Measurements from ENCODE around the gene ABHD6. TPM values are rescaled to one million over a fixed set of nuclear protein-coding genes. Genes with fewer than 3 reads are reported as not detected.
"Not testable (repeated sequence)": the region's sequence is repeated elsewhere in the genome, so short reads cannot be mapped to it uniquely, and the experiment has no call there.

ABHD6 gene
- total RNA-seq, 2 experiments from 2014 or later = 0.71 to 1.9 TPM

DNA sequence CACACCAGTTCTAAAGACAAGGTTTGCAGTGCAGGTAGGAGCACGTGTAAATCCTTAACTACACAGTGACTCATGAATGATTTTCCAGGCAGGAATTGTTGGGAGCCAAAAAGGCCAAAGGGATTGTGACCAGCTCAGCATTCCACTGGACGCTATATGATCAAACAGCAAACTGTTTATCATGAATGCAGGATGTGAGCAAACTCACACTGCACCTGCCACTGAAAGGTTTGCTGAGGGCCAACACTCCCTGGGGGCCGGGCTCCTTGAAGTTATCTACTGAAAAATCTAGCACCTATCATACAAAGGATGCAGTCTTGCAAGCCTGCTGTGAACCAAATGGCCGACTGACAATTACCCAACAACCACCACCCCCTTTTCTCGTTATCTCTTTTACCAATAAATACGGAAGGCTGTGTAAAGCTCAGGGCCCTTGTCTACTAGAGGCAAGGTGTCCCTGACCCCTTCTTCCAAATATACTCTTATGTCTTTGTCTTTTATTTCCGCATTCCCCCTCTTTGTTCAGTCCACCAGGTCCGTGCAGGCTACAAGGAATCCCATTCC is 15.3 kb upstream of the ABHD6 start:
- H3K27me3 ChIP-seq (ENCODE audit: control insufficient read depth in 1 of 2, insufficient read depth in 2 of 2, low read length in 2 of 2) = no peaks in the 10 kb centered on the region
- Mint-ChIP-seq H3K4me1 (ENCODE audit: low read depth) (peaks cover 3% of the 10 kb centered on the region), H3K4me3 (no peak overlapping the region), H3K27ac (no peak overlapping the region), H3K36me3 (ENCODE audit: low read depth) (no peaks in the 10 kb centered on the region), H3K9me3 (no peaks in the 10 kb centered on the region), H3K27me3 (no peaks in the 10 kb centered on the region)
- no peak for DNase-seq
- POLR2A ChIA-PET = no interaction called here
- CTCF ChIA-PET = no interaction called here
- no peak for TF ChIP-seq CTCF (IDR thresholded peaks at IDR 0.05)
- no peaks in the 10 kb centered on the region for H3K9me3 ChIP-seq (ENCODE audit: control insufficient read depth in 1 of 2, insufficient read depth in 1 of 2, low read length in 2 of 2)
- ATAC-seq (ENCODE audit: poor library complexity) = no peak
- peaks cover 4% of the 10 kb centered on the region for H3K4me1 ChIP-seq (ENCODE audit: insufficient read depth, low read length)
- intact Hi-C loops (cut with DNase I, micrococcal nuclease) = no loop called here
- H3K4me3 ChIP-seq (ENCODE audit: low read length) = no peak overlapping the region
- H3K27ac ChIP-seq (ENCODE audit: low read depth in 1 of 2, low read length in 2 of 2) = no peak overlapping the region
- H3K36me3 ChIP-seq (ENCODE audit: insufficient read depth, low read length) = no peaks in the 10 kb centered on the region

DNA sequence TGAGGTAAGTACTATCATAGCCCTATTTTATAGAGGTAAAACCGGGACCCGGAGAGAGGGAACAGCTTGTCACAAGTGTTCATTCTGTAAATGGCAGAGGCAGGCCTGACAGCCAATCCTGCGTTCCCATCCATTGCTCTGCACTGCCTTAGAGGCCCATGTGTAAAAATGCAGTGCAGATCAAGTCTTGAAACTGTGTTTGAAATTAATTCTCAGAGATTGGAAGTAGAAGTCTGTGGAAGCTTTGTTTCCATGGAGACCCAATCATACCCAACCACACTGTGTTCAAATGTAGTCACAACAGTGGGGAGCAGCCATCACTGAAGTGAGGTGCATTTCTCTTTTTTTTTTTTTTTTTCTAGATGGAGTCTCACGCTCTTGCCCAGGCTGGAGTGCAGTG is 13.7 kb upstream of the ABHD6 start:
- Mint-ChIP-seq H3K27me3 (peaks cover 6% of the 10 kb centered on the region), H3K4me3 (no peak overlapping the region), H3K27ac (no peak overlapping the region), H3K4me1 (ENCODE audit: low read depth) (no peaks in the 10 kb centered on the region), H3K36me3 (ENCODE audit: low read depth) (no peaks in the 10 kb centered on the region), H3K9me3 (no peaks in the 10 kb centered on the region)
- TF ChIP-seq CTCF (IDR thresholded peaks at IDR 0.05) = no peak
- Histone ChIP-seq H3K4me3 (ENCODE audit: low read length) (no peak overlapping the region), H3K27me3 (ENCODE audit: control insufficient read depth in 1 of 2, insufficient read depth in 2 of 2, low read length in 2 of 2) (no peaks in the 10 kb centered on the region), H3K4me1 (ENCODE audit: insufficient read depth, low read length) (no peaks in the 10 kb centered on the region), H3K27ac (ENCODE audit: low read depth in 1 of 2, low read length in 2 of 2) (no peak overlapping the region), H3K9me3 (ENCODE audit: control insufficient read depth in 1 of 2, insufficient read depth in 1 of 2, low read length in 2 of 2) (no peaks in the 10 kb centered on the region), H3K36me3 (ENCODE audit: insufficient read depth, low read length) (no peaks in the 10 kb centered on the region)
- intact Hi-C loops (cut with DNase I, micrococcal nuclease) = no loop called here
- ChIA-PET CTCF (interaction anchor here (0.9 kb wide), 1 partner anchor 46 kb away, joined by 3 read pairs; no protein-coding TSS in a partner anchor), POLR2A (no interaction called here)
- ATAC-seq (ENCODE audit: poor library complexity) (no peak), DNase-seq (no peak)

DNA sequence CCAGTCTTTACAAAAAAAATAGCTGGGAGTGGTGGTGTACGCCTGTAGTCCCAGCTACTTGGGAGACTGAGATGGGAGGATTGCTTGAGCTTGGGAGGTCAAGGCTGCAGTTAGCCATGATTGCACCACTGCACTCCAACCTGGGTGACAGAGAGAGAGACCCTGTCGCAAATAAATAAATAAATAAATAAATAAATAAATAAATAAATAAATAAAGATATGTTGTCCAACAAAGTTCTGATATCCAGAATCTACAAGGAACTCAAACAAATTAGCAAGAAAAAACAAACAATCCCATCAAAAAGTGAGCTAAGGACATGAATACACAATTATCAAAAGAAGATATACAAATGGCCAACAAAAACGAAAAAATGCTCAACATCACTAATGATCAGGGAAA is 9.7 kb upstream of the ABHD6 start:
- H3K4me3 Mint-ChIP-seq; H3K4me1 ChIP-seq (ENCODE audit: insufficient read depth, low read length); H3K36me3 ChIP-seq (ENCODE audit: insufficient read depth, low read length); ATAC-seq (ENCODE audit: poor library complexity); H3K27ac ChIP-seq (ENCODE audit: low read depth in 1 of 2, low read length in 2 of 2); H3K27me3 ChIP-seq (ENCODE audit: control insufficient read depth in 1 of 2, insufficient read depth in 2 of 2, low read length in 2 of 2); H3K4me3 ChIP-seq (ENCODE audit: low read length); POLR2A ChIA-PET; H3K9me3 Mint-ChIP-seq; H3K27ac Mint-ChIP-seq; H3K4me1 Mint-ChIP-seq (ENCODE audit: low read depth); DNase-seq; intact Hi-C loops (cut with DNase I, micrococcal nuclease); H3K36me3 Mint-ChIP-seq (ENCODE audit: low read depth); H3K9me3 ChIP-seq (ENCODE audit: control insufficient read depth in 1 of 2, insufficient read depth in 1 of 2, low read length in 2 of 2); CTCF ChIA-PET: not testable (repeated sequence)
- H3K27me3 Mint-ChIP-seq = peaks cover 27% of the 10 kb centered on the region
